GM12892 (cell line): Measurements from ENCODE around the gene NYAP1.
A peak's percentile ranks its signal among the peaks of the same experiment; 100 is the strongest.

Source experiments
- DNase-seq: peaks from one replicate; pipeline ENCODE4 v3.0.0; 2011; ENCODE audit not compliant: insufficient read length
- FAIRE-seq: peaks from 2 replicates; lab custom pipeline; 2011; peaks lifted over from hg19 to GRCh38; lab: Jason Lieb, UNC
- POLR2A ChIP-seq: IDR thresholded peaks from 2 replicates; pipeline ENCODE4 v1.6.1; 2011; ENCODE audit warnings: low read depth, low read length, control low read depth
- POLR2AphosphoS5 ChIP-seq: IDR thresholded peaks from 2 replicates; pipeline ENCODE4 v1.6.1; 2011; ENCODE audit warnings: low read depth, low read length, control low read depth
- TAF1 ChIP-seq: IDR thresholded peaks from 2 replicates; pipeline ENCODE4 v1.6.1; 2011; ENCODE audit warnings: low read depth, mild to moderate bottlenecking, control low read depth, low read length, borderline replicate concordance

Gene NYAP1

DNA sequence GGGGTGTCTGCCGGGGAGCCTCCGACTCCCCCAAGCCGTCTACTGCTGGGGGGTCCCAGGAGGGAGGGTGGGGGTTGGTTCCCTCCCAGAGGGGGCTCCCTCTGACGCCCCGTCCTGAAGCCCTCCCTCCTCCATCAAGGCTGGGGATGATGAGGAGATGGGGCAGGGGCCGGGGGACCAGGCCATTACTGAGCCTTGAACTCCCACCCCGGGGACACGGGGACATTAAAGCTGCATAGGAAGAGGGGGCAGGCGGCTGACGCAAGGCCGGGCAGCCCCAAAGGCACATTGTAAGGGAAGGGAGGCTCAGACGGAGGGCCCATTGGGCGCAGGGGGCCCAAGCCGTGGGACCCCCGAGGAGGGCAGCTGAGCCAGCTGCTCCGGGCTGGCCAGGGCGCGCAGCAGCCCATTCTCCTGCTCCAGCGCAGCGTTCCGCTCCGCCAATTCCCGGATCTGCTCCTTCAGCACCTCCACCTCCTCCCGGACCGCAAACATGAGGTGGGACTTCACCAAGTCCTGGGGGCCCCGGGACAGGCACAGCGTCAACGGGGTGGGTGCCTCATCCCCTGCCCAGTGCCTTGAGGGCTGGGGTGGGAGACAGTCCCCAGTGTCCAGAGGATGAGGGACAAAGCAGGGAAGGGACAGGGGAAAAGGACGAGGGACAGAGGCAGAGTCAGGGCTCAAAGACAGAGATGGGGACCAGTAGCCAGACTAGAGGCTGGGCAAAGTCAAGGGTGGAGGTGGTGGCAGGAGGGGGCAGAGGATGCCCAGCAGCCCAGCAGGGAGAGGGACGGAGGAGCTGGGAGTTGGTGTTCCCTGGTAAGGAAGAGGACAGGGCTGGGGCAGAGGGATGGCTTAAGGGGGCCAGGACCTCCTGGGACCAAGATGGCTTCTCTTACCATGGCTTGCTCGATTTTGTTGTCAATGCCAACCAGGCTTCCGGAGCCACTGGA is 16.8 kb upstream of the NYAP1 start:
- DNase-seq (no peak), FAIRE-seq (no peak)
- TF ChIP-seq TAF1 = no peak

DNA sequence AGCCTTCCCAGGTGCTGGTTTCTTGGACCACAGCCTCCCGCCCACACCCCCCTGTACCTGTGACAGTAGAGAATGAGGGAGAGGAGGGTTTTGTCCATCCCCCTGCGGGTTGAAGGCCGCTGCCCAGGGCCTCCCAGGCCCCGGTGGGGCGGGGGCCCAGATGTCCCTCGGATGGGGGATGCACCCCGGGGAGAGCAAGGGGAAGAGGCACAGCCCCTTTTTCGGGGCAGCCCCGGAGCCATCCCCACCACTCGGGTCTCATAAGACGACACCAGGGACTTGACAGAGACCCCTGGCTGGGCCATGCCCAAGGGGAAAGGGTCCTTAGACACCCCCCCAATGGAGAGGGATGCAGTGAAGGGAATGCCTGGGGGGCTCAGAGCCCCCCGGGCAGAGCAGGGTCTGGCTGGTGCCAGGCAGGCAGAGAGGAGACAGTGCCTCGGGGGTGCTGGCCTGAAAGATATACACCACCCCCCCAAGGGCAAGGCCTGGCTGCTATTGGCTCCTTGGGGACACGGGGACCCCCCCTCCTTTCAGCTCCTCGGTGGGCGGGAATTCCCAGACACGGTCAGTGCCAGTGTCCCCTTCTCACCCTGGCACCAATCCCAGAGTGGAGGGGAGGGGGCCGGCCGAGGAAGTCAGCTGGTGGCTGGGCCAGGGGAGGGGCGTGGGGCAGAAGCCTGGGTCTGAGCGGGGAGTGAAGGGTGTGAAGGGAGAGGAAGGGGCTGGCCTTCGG is 15.9 kb upstream of the NYAP1 start:
- FAIRE-seq (no peak), DNase-seq (no peak)
- TF ChIP-seq TAF1 = no peak
- TF ChIP-seq POLR2A = no peak
- no peak for TF ChIP-seq POLR2AphosphoS5

DNA sequence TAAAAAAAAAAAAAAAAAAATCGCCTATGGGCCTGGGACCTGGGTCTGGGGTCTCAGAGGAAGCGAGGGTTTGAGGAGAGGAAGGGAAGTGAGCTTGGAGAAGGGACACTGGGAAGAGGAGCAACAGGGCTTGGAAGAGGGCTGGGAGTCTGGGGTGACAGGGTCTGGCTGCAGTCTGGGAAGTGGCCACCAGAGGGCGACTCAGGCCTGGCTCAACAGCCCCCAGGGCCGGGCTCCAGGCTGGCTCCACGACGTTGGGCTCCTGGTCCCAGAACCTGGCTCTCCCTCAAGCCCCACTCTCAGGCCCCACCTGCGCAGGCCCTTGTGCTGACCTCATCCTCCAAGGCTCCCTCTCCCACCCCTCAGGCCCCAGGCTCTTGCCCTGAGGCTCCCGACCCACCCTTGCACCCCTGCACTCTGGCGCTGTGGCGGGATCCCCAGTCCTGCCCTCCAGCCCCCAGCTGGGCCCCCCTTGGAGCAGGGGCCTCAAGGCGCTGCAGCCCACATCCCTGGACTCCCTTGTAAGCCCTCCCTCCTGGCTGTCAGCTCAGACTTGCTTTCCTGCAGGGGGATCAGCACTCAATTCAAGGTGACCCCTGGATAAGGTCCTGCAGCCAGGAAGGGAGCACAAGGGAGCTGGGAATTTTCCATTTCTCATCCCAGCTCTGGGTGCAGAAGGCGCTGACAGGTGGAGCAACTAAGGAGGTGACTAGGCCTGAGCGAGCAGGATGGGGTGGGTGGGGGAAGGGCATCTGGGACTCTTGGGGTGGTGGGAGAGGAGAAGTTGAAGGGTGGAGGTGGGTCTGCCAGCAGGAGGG is 14.3 kb upstream of the NYAP1 start:
- DNase-seq (peak; percentile 98), FAIRE-seq (peak; percentile 48)
- TF ChIP-seq TAF1 (no peak), POLR2A (no peak), POLR2AphosphoS5 (no peak)

DNA sequence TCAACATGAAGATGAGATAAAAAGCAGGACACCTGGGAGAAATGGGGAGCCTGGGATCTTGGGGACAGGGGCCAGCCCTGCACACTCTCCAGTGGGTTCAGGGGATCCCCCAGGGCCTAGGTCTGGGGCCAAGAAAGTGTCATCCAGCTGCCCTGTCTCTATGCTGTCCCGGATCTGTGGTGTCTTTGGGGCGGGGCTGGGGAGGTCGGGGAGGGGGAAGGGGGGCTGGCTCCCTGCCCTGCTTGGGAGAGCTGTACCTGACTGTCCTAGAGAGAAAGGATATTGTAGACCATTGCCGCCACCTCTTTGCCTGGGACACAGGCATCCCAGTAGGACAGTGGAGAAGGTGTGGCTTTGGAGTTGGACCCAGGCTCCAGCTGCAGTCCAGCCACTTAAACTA is 12.7 kb upstream of the NYAP1 start:
- DNase-seq (no peak), FAIRE-seq (no peak)
- TF ChIP-seq TAF1 = no peak
- no peak for TF ChIP-seq POLR2AphosphoS5
- TF ChIP-seq POLR2A = no peak

DNA sequence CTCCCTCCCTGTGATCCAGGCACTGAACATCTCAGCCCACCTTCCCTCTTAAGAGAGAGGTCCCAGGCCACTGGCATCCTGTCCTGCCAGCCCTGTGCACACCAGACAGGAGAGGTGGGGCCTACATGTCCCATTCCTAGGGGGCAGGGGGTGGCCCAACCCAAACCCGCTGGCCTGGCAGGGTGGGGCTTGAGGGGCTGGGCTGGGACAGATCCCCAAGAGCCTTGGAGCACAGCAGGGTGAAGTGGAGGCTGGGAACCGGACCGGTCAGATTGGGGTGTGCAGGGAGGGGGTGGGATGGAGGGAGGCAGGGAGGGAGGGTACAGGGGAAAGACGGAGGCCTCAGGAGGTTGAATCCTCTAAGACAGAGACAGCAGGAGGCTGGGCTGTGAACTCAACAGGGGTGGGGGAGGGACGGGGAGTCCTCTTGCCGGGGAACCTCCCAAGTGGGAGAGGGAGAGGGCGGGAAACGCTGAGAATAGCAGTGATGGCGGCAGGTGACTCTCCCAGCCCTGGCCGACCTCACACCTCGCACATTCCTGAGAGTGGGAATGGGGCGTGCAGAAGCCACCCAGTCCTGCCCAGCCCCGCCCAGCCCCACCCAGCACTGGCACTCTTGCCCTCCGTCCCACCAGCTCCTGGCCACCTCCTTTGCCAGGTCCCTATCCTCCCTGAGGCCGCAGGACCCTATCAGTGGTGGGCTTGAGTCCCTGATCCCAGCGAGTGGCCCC is 11.4 kb upstream of the NYAP1 start:
- TF ChIP-seq POLR2AphosphoS5 = no peak
- no peak for TF ChIP-seq POLR2A
- no peak for TF ChIP-seq TAF1
- DNase-seq (no peak), FAIRE-seq (no peak)

DNA sequence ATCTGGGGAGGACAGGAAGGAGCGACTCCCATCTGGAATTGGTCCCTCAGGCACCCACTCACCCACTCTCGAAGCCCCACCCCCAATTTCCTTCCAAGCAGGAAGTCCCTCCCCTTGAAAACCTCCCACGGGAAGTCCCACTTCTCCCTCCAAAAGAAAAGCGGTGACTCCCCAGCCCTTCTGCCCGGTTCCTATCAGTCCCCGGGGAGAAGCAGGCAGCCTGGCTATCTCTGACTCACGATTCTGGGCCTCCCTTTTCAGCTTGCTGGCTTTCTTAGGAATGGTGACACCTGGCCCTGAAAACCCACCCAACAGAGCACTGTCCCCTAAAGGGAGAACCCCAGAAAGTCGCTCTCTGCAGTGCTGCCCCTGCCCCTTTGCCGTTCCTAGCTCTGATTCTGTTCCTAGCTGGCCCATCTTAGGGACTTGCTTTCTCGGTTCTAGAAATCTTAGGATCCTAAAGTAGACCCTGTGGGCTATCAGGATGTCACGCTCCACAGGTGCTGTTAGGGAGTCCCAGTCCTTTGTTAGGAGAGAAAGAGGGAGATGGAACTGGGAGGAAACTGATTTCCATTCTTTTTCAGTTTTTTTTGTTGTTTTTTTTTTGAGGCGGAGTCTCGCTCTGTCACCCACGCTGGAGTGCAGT is 10.8 kb upstream of the NYAP1 start:
- TF ChIP-seq POLR2AphosphoS5 = no peak
- TF ChIP-seq POLR2A = no peak
- no peak for TF ChIP-seq TAF1
- FAIRE-seq = no peak
- no peak for DNase-seq

DNA sequence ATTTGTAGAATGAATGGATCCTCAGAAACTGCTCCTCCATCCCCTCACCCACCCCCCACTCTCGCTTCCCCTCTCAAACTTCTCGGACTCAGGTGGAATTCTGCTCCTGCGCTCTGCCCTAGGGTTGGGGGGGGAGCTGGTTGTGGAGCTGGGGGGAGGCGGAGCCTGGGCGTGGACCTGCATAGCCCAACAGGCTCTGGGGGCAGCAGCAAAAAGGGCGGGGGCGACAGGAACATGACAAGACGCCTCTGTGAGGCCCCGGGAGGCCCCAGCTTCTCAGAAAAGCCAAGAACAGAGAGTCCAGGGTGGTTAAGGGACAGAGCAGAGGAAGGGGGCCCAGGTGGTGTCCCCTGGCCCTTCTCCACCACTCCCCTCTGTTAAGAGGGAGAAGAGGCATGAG is 8.2 kb upstream of the NYAP1 start:
- DNase-seq = no peak
- no peak for TF ChIP-seq TAF1
- no peak for TF ChIP-seq POLR2A
- no peak for TF ChIP-seq POLR2AphosphoS5
- no peak for FAIRE-seq

DNA sequence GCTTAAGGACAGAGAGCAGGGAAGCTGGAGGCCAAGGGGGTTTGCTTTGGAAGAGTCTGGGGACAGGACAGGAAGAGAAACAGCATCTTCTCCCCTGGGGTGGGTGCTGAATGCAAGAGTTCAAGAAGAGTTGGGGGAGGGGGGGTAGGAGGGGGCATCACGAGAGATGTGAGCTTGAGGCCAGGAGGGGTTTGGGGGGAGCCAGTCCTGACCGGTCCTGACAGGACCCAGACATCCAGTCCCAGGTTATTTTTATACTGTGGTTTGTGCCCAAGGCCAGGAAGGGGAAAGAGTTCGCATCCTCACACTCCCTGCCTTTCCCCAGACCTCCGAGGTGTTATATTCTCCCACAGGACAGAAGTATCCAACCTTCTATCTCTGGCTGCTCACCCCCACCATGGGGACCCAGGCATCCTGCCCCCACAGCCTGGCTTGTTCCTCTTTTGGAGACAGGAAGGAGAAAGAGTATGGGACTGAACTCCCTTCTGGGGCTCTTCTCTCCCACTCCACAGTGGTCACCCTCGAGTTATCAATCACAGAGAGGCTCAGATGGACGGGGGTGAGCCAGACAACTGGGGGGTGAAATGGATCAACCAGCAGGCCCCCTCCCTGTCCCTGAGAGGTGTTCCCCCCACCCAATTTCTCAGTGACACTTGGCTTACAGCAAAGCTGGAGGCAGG is 7.5 kb upstream of the NYAP1 start:
- no peak for DNase-seq
- TF ChIP-seq TAF1 (no peak), POLR2AphosphoS5 (no peak), POLR2A (no peak)
- FAIRE-seq = no peak

DNA sequence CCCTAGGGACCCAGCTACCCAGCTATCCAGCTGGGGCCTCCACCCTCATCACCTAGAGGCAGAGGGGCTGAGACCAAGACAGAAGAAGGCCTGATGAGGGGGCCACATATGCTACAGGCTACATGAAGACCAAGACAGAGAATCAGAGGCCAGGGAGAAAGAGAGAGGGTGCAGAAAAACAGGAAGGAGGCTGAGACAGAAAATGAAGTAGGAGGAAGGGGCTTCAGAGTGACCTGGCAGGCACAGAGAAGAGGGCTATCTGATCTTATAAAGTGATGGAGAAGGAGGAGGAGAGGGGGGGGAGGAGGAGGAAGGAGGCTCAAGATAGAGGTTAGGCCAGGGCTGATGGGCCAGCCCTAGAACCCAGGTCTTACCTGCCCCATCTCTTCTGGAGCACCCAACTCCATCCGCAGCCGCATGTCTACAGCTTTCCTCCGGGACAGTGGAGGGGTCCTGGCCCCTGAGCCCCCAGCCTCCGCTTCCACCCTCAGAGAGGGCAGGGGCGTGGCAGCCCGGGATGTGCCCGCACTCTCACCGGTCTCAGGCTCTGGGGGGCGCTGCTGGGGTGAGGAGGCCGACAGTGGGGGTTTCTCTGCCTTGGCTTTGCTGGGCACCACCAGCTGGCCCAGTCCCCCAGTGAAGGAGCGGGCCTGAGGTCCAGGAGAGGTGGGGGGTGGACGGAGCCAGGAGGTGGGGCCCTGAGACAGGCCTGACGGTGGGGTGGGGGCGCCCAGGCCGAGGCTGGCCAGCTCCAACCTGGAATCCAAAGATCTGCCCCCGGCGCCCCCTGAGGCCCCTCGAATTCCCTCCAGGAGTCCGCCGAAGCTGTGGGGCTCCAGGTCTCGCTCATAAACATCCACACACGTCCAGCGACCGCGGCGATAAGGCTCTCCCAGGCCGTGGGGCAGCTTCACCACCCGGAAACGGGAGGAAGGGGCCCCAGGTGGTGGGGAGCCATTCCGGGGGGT is 6.5 kb upstream of the NYAP1 start:
- no peak for DNase-seq
- no peak for TF ChIP-seq POLR2A
- FAIRE-seq = no peak

DNA sequence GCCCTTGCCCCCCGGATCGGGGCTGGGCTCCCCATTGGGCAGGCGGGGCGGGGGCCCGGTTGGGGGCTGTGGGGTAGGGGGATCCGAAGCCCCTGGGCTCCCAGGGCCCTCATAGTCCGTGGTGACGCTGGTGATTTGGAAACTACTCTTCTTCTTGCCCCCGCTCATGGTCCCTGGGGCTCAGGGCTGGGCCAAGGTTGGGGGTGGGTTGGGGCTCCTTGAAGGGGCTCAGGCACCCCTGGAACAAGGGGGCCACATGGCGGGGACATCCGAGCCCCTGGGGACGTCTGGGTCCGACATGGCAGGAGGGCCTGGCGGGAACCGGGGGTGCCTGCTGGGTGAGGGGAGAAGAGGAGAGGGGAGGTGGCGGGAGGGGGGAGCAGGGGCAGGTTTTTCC is 5.9 kb upstream of the NYAP1 start:
- TF ChIP-seq POLR2AphosphoS5 = no peak
- TF ChIP-seq TAF1 = no peak
- TF ChIP-seq POLR2A = no peak
- FAIRE-seq (no peak), DNase-seq (no peak)
